IMR-90 (cell line): ENCODE results near the gene GJC1. TPM values are rescaled to one million over a fixed set of nuclear protein-coding genes. Genes with fewer than 3 reads are reported as not detected.

ENCODE experiments used
- ATAC-seq: fragments of 200-7000 bp; cut with Tn5 transposase; 2 replicates; pipeline ENCODE4 v1.9.1; 2020; ENCODE audit warnings: low read depth, mild to moderate bottlenecking, moderate library complexity
- BruUV-seq: library from RNA; stranded (reverse); fragments of 400-500 nt; replicated peaks from 2 replicates; lab custom pipeline; 2021; lab: Mats Ljungman, UMichigan
- CTCF ChIA-PET: fragments of 300-600 bp; formaldehyde crosslinking; extraction: SDS; loops from one replicate; lab custom pipeline; 2021; ENCODE audit warnings: antibody characterized with exemption; lab: Yijun Ruan, JAX
- POLR2A ChIA-PET: fragments of 300-600 bp; sonication (Branson Sonifier 250); formaldehyde crosslinking; loops from one replicate; lab custom pipeline; 2022; ENCODE audit warnings: antibody characterized with exemption; ENCODE audit not compliant: unreplicated experiment; lab: Charles Lee
- DNase-seq: peaks from one replicate; pipeline ENCODE4 v3.0.0; 2013
- H2AFZ ChIP-seq: replicated peaks from 2 replicates; pipeline ENCODE3; 2013; ENCODE audit warnings: low read length, mild to moderate bottlenecking; ENCODE audit not compliant: poor library complexity
- H2AK5ac ChIP-seq: 2 replicates; pipeline ENCODE4 v1.6.1; 2013; ENCODE audit warnings: low read depth, low read length, inconsistent platforms
- H2AK9ac ChIP-seq: replicated peaks from 2 replicates; pipeline ENCODE3; 2013; ENCODE audit warnings: mild to moderate bottlenecking, low read depth, low read length, moderate library complexity; ENCODE audit not compliant: poor library complexity
- H2BK120ac ChIP-seq: 2 replicates; pipeline ENCODE4 v1.6.1; 2013; ENCODE audit warnings: low read depth, low read length, inconsistent platforms
- H2BK15ac ChIP-seq: 3 replicates; pipeline ENCODE4 v1.6.1; 2013; ENCODE audit warnings: low read depth, low read length, inconsistent platforms
- H2BK20ac ChIP-seq: 2 replicates; pipeline ENCODE4 v1.6.1; 2013; ENCODE audit warnings: low read depth, mild to moderate bottlenecking, inconsistent platforms, low read length, moderate library complexity
- H2BK5ac ChIP-seq: 2 replicates; pipeline ENCODE4 v1.6.1; 2013; ENCODE audit warnings: mild to moderate bottlenecking, low read depth, low read length, inconsistent platforms; ENCODE audit not compliant: poor library complexity, severe bottlenecking
- H3K14ac ChIP-seq: replicated peaks from 2 replicates; pipeline ENCODE4 v1.6.1; 2013; ENCODE audit warnings: low read depth, low read length, inconsistent platforms
- H3K18ac ChIP-seq: 2 replicates; pipeline ENCODE4 v1.6.1; 2013; ENCODE audit warnings: low read depth, low read length, control low read depth
- H3K23ac ChIP-seq: 2 replicates; pipeline ENCODE4 v1.6.1; 2013; ENCODE audit warnings: low read depth, low read length, inconsistent platforms
- H3K27ac ChIP-seq: 2 replicates; pipeline ENCODE4 v1.5.1; 2013; ENCODE audit warnings: mild to moderate bottlenecking, control low read depth, low read length; ENCODE audit not compliant: insufficient read depth
- H3K27me3 ChIP-seq: 2 replicates; pipeline ENCODE4 v1.6.1; 2013; ENCODE audit warnings: low read length; ENCODE audit not compliant: control insufficient read depth, insufficient read depth
- H3K36me3 ChIP-seq: 2 replicates; pipeline ENCODE4 v1.6.1; 2013; ENCODE audit warnings: low read length, mixed read lengths; ENCODE audit not compliant: control insufficient read depth, insufficient read depth
- H3K4ac ChIP-seq: 2 replicates; pipeline ENCODE4 v1.6.1; 2013; ENCODE audit warnings: low read depth, low read length, inconsistent platforms
- H3K4me1 ChIP-seq: 2 replicates; pipeline ENCODE4 v1.6.1; 2013; ENCODE audit warnings: low read length, mixed read lengths; ENCODE audit not compliant: control insufficient read depth, insufficient read depth
- H3K4me2 ChIP-seq: 2 replicates; pipeline ENCODE4 v1.6.1; 2013; ENCODE audit warnings: low read depth, mild to moderate bottlenecking, control low read depth, low read length, moderate library complexity
- H3K4me3 ChIP-seq: 2 replicates; pipeline ENCODE4 v1.5.1; 2013; ENCODE audit warnings: low read depth, mild to moderate bottlenecking, control low read depth, low read length, moderate library complexity; ENCODE audit not compliant: insufficient read depth
- H3K56ac ChIP-seq: 2 replicates; pipeline ENCODE4 v1.6.1; 2013; ENCODE audit warnings: low read length, inconsistent platforms; ENCODE audit not compliant: insufficient read depth; ENCODE audit errors: extremely low read depth
- H3K79me1 ChIP-seq, 2 experiments: 2 replicates each; pipeline ENCODE4 v1.6.1; 2013; ENCODE audit warnings: low read length in 2 of 2, inconsistent platforms in 1 of 2, low read depth in 1 of 2
- H3K9ac ChIP-seq: 2 replicates; pipeline ENCODE4 v1.6.1; 2013; ENCODE audit warnings: low read depth, low read length, control low read depth
- H3K9me1 ChIP-seq: 2 replicates; pipeline ENCODE4 v1.6.1; 2013; ENCODE audit warnings: low read length, inconsistent platforms; ENCODE audit not compliant: insufficient read depth
- H3K9me3 ChIP-seq: 2 replicates; pipeline ENCODE4 v1.6.1; 2013; ENCODE audit warnings: low read length; ENCODE audit not compliant: control insufficient read depth, insufficient read depth
- H4K20me1 ChIP-seq: 2 replicates; pipeline ENCODE4 v1.6.1; 2013; ENCODE audit warnings: low read length, inconsistent platforms; ENCODE audit not compliant: insufficient read depth
- H4K5ac ChIP-seq: 2 replicates; pipeline ENCODE4 v1.6.1; 2013; ENCODE audit warnings: mild to moderate bottlenecking, low read depth, low read length, control low read depth
- H4K8ac ChIP-seq, 2 experiments: 2 replicates each; pipeline ENCODE4 v1.6.1; 2013; ENCODE audit warnings: low read depth in 2 of 2, low read length in 2 of 2, control low read depth in 1 of 2, inconsistent platforms in 1 of 2
- H4K91ac ChIP-seq: 2 replicates; pipeline ENCODE4 v1.6.1; 2013; ENCODE audit warnings: low read depth, low read length, inconsistent platforms; ENCODE audit not compliant: insufficient read depth
- BHLHE40 ChIP-seq: fragments of 150-350 bp; IDR thresholded peaks from 2 replicates; pipeline ENCODE4 v1.6.1; 2016; ENCODE audit warnings: mild to moderate bottlenecking, low read depth, low read length
- MAZ ChIP-seq: IDR thresholded peaks from 2 replicates; pipeline ENCODE4 v1.6.1; 2012; ENCODE audit warnings: low read depth, mild to moderate bottlenecking, low read length, improper control_type of control experiment, moderate library complexity, borderline replicate concordance
- WGBS, 2 experiments: methylation state at CpG; one replicate each; pipeline versions ENCODE4 v1.1.5 to v1.1.7; 2013; ENCODE audit warnings: missing lambda C conversion rate in 2 of 2; ENCODE audit not compliant: insufficient read length in 1 of 2; ENCODE audit errors: extremely low coverage in 2 of 2; 5-methylcytosine and 5-hydroxymethylcytosine counted together
- dilution Hi-C: fragments of 300-500 bp; cut with HindIII; formaldehyde crosslinking; loops from one replicate; pipeline ENCODE4 v1.14.3; 2018; ENCODE audit warnings: low sequenced_read_pairs; ENCODE audit not compliant: unreplicated experiment
- in situ Hi-C: fragments of 300-500 bp; cut with MboI; formaldehyde crosslinking; loops from 3 replicates; pipeline ENCODE4 v1.14.3; 2019; ENCODE audit warnings: low sequenced_read_pairs, inconsistent platforms, mixed read lengths
- intact Hi-C: fragments of 100-400 bp; cut with micrococcal nuclease; formaldehyde crosslinking; loops from 2 replicates; pipeline ENCODE4 v1.10.0; 2022
- polyA plus RNA-seq, 3 experiments: library from polyadenylated mRNA; depleted of rRNA; stranded (reverse); fragments of >200 nt; gene quantifications; 2 replicates each; pipeline ENCODE4 v1.2.3, GENCODE V29; 2012; ENCODE audit warnings: low replicate concordance in 1 of 3
- total RNA-seq: library from RNA; depleted of rRNA; stranded (reverse); fragments of >200 nt; gene quantifications from 2 replicates; pipeline ENCODE4 v1.2.3, GENCODE V29; 2012

GJC1 gene
- total and polyA plus RNA-seq, 2 of the 4 experiments (the other 2 are of a cell fraction), result 23.9 to 69.7 TPM

DNA sequence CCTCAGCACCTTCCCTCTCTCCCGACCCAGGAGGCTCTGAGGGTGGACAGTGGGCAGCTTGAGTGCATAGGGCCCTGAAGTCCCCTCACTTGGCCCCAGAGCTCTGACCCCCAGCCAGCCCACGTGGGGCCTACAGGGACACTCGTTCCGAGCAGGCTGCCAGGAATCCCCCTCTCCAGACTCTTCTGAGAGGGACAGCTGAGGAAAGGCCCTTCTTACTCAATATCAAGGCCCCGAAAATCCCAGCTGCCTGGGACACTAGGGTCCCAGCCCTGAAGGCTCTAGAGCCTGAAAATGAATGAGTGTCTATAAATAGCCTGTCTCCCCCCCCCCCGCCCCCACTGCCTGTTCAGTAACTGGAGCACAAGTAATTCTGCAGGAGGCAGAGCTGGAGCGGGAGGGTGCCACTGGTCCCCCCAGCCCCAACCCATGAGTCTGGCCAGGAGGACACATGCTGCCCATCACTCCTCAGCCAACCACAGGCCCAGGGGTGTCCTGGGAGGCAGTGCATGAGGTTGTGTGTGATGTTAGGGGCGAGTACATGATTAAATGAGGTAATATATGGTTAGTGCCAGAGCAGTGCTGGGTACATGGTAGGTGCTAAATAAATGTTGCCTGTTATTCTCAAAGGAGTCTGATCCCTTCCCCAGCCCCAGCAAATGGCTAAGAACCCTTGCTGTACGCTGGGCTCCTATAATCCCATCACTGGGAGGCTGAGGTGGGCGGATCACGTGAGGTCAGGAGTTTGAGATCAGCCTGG, 59.7 kb downstream of the GJC1 start:
- DNase-seq, result no peak
- Histone ChIP-seq H3K9me3 (no peaks in the 10 kb centered on the region), H2AFZ (no peak overlapping the region), H2BK20ac (no peak overlapping the region), H3K4me3 (no peak overlapping the region), H4K8ac (no peak overlapping the region), H3K27ac (no peak overlapping the region), H3K27me3 (peaks cover 20% of the 10 kb centered on the region), H3K9ac (no peak overlapping the region), H2AK5ac (no peak overlapping the region), H3K36me3 (no peaks in the 10 kb centered on the region), H3K4me1 (no peaks in the 10 kb centered on the region), H3K9me1 (no peaks in the 10 kb centered on the region), H4K5ac (no peak overlapping the region), H3K14ac (no peak overlapping the region), H2BK15ac (no peak overlapping the region), H3K56ac (no peak overlapping the region), H3K79me1 (no peaks in the 10 kb centered on the region), H4K91ac (no peak overlapping the region), H3K23ac (no peak overlapping the region), H2AK9ac (no peak overlapping the region), H2BK120ac (no peak overlapping the region), H3K4me2 (no peak overlapping the region), H3K4ac (no peak overlapping the region), H3K18ac (no peak overlapping the region), H4K20me1 (no peaks in the 10 kb centered on the region; the same call in 1 of the 2 replicates), H2BK5ac (no peak overlapping the region)
- intact Hi-C loops (no loop called here), dilution Hi-C loops (no loop called here), in situ Hi-C loops (no loop called here)
- ChIA-PET POLR2A (no interaction called here), CTCF (interaction anchor here (0.7 kb wide), 1 partner anchor 108 kb away, joined by 3 read pairs; no protein-coding TSS in a partner anchor)
- no CpG with 5 or more reads among the region's 11 CpGs for WGBS, 2 experiments
- TF ChIP-seq MAZ (no peak), BHLHE40 (no peak)
- no TSS peak for BruUV-seq
- ATAC-seq, result no peak
